HepG2 (cell line): Measurements from ENCODE around the gene SOCS7. TPM values are rescaled to one million over a fixed set of nuclear protein-coding genes. Genes with fewer than 3 reads are reported as not detected.

Source experiments
- CBX1 ChIP-seq: IDR thresholded peaks from one replicate; pipeline ENCODE4 v1.6.1; 2016; ENCODE audit warnings: antibody characterized with exemption, low read depth
- CBX5 ChIP-seq: sonication (generic); formaldehyde crosslinking; IDR thresholded peaks from 2 replicates; pipeline ENCODE4 v1.4.0; 2020; ENCODE audit warnings: missing genetic modification reagents, borderline replicate concordance
- FOXC1 ChIP-seq: sonication (generic); formaldehyde crosslinking; IDR thresholded peaks from 2 replicates; pipeline ENCODE4 v1.8.0; 2022; ENCODE audit warnings: mild to moderate bottlenecking, missing genetic modification reagents, borderline replicate concordance
- GATA4 ChIP-seq: sonication (generic); IDR thresholded peaks from 2 replicates; pipeline ENCODE4 v1.6.1; 2016; ENCODE audit warnings: antibody characterized with exemption, low read depth, borderline replicate concordance
- GATAD2A ChIP-seq: IDR thresholded peaks from 2 replicates; pipeline ENCODE4 v1.6.1; 2016
- GMEB2 ChIP-seq: IDR thresholded peaks from 2 replicates; pipeline ENCODE4 v1.6.1; 2016; ENCODE audit warnings: missing biosample characterization, missing genetic modification reagents, low read depth
- GRHL1 ChIP-seq: sonication (generic); formaldehyde crosslinking; conservative IDR thresholded peaks from 2 replicates; pipeline ENCODE4 v1.8.0; 2022; ENCODE audit warnings: missing genetic modification reagents
- HNRNPH1 ChIP-seq: fragments of 200-400 bp; formaldehyde crosslinking; optimal IDR thresholded peaks from 2 replicates; pipeline ENCODE3; 2017; ENCODE audit warnings: mild to moderate bottlenecking, low read depth, low read length
- KDM4B ChIP-seq: sonication (generic); formaldehyde crosslinking; IDR thresholded peaks from 2 replicates; pipeline ENCODE4 v1.4.0; 2020; ENCODE audit warnings: missing genetic modification reagents
- MED13 ChIP-seq: sonication (generic); formaldehyde crosslinking; IDR thresholded peaks from 2 replicates; pipeline ENCODE4 v1.5.0; 2020; ENCODE audit warnings: missing genetic modification reagents
- POLR2AphosphoS5 ChIP-seq: IDR thresholded peaks from 2 replicates; pipeline ENCODE4 v1.6.1; 2012; ENCODE audit warnings: low read depth, low read length
- RBFOX2 ChIP-seq: fragments of 200-400 bp; formaldehyde crosslinking; IDR thresholded peaks from 2 replicates; pipeline ENCODE4 v1.6.1; 2017; ENCODE audit warnings: low read depth, mild to moderate bottlenecking, low read length
- RNF219 ChIP-seq: sonication (generic); formaldehyde crosslinking; IDR thresholded peaks from 2 replicates; pipeline ENCODE4 v1.5.0; 2020; ENCODE audit warnings: mild to moderate bottlenecking, missing genetic modification reagents
- SOX6 ChIP-seq, 2 experiments: fragments of 450-650 bp in 1 of 2; sonication (generic) in 1 of 2; formaldehyde crosslinking in 1 of 2; IDR thresholded peaks; 2 replicates each; pipeline versions ENCODE4 v1.4.0 to v1.6.1; 2017 to 2020; ENCODE audit warnings: antibody characterized with exemption in 1 of 2, mild to moderate bottlenecking in 1 of 2, missing genetic modification reagents in 1 of 2
- TRIM22 ChIP-seq: fragments of 450-650 bp; IDR thresholded peaks from 2 replicates; pipeline ENCODE4 v1.6.1; 2017
- TRIM24 ChIP-seq: sonication (generic); formaldehyde crosslinking; IDR thresholded peaks from 2 replicates; pipeline ENCODE4 v1.8.0; 2022; ENCODE audit warnings: mild to moderate bottlenecking, missing genetic modification reagents
- ZFP91 ChIP-seq: sonication (generic); formaldehyde crosslinking; IDR thresholded peaks from 2 replicates; pipeline ENCODE4 v1.9.0; 2022; ENCODE audit warnings: missing genetic modification reagents, mild to moderate bottlenecking, borderline replicate concordance
- ZNF350 ChIP-seq: sonication (generic); formaldehyde crosslinking; IDR thresholded peaks from 2 replicates; pipeline ENCODE4 v1.4.0; 2020; ENCODE audit warnings: mild to moderate bottlenecking, low read depth, missing genetic modification reagents, borderline replicate concordance
- ZNF598 ChIP-seq: sonication (generic); formaldehyde crosslinking; IDR thresholded peaks from 2 replicates; pipeline ENCODE4 v1.5.1; 2020; ENCODE audit warnings: mild to moderate bottlenecking, missing genetic modification reagents, borderline replicate concordance
- ZNF7 ChIP-seq: IDR thresholded peaks from 2 replicates; pipeline ENCODE4 v1.6.1; 2016; ENCODE audit warnings: missing biosample characterization, missing genetic modification reagents
- polyA plus RNA-seq, 8 experiments: library from polyadenylated mRNA; depleted of rRNA in 3 of 8; stranded (reverse) in 7 of 8; unstranded in 1 of 8; fragments of >200 nt; fragmentation: Illumina TruSeq in 4 of 8; extraction: Trizol in 4 of 8; gene quantifications; 2 replicates each; pipeline versions ENCODE4 v1.2.1 to v1.2.3, GENCODE V29; 2011 to 2016; ENCODE audit warnings: low read depth in 4 of 8, missing spikeins in 1 of 8, mixed read lengths in 1 of 8; ENCODE audit not compliant: insufficient read depth in 1 of 8
- total RNA-seq, 5 experiments: library from RNA; depleted of rRNA; stranded (reverse); fragments of >200 nt; fragmentation: Illumina TruSeq; extraction: Trizol; gene quantifications; 2 replicates each; pipeline ENCODE4 v1.2.3, GENCODE V29; 2016; ENCODE audit warnings: low read depth in 1 of 5

SOCS7 gene
- total and polyA plus RNA-seq, 2 of the 13 experiments (the other 11 are each of a cell fraction or from before 2014, with no cell fraction given), result 19.2 to 24.2 TPM

GRCh38 chr17:38415250-38416194, 63.9 kb downstream of the SOCS7 start (continued):
- TF ChIP-seq ZFP91 (CRISPR knock-in tag), result peak; percentile 55; the same call in 1 of the 2 replicates
- no peak for TF ChIP-seq SOX6 (IDR thresholded peaks at IDR 0.05)
- TF ChIP-seq SOX6 (CRISPR knock-in tag; IDR thresholded peaks at IDR 0.05), result peak; percentile 96
- TF ChIP-seq GATAD2A (CRISPR knock-in tag), result peak; percentile 92
- peak; percentile 77 for TF ChIP-seq RBFOX2
- peak; percentile 67 for TF ChIP-seq POLR2AphosphoS5
- TF ChIP-seq MED13 (CRISPR knock-in tag), result peak; percentile 27; the same call in 1 of the 2 replicates
- TF ChIP-seq RNF219 (CRISPR knock-in tag), result no peak
- TF ChIP-seq CBX5 (CRISPR knock-in tag), result peak; percentile 93; the same call in 1 of the 2 replicates
- TF ChIP-seq KDM4B, result peak; percentile 91; the same call in 1 of the 2 replicates
- TF ChIP-seq TRIM22, result no peak
- peak; percentile 90 for TF ChIP-seq FOXC1 (CRISPR knock-in tag)
- peak; percentile 91 for TF ChIP-seq HNRNPH1
- TF ChIP-seq ZNF7 (CRISPR knock-in tag), result no peak
- TF ChIP-seq TRIM24, result no peak
- TF ChIP-seq CBX1, result peak; percentile 83
- TF ChIP-seq ZNF350 (CRISPR knock-in tag), result peak; percentile 92
- TF ChIP-seq GATA4, result 0 out of 2 replicates have a peak, but pooled peaks have one; percentile 5
- TF ChIP-seq ZNF598, result no peak
- TF ChIP-seq GMEB2 (CRISPR knock-in tag), result no peak
- TF ChIP-seq GRHL1 (CRISPR knock-in tag), result no peak
